GM19025 (cell line): Measurements from ENCODE around the gene PPP1CA.

ENCODE experiments used
- ATAC-seq: cut with Tn5 transposase; IDR thresholded peaks from one replicate; pipeline ENCODE4 v1.9.1; 2021; ENCODE audit warnings: mild to moderate bottlenecking, low read depth, moderate library complexity; ENCODE audit not compliant: unreplicated experiment

Gene PPP1CA

DNA sequence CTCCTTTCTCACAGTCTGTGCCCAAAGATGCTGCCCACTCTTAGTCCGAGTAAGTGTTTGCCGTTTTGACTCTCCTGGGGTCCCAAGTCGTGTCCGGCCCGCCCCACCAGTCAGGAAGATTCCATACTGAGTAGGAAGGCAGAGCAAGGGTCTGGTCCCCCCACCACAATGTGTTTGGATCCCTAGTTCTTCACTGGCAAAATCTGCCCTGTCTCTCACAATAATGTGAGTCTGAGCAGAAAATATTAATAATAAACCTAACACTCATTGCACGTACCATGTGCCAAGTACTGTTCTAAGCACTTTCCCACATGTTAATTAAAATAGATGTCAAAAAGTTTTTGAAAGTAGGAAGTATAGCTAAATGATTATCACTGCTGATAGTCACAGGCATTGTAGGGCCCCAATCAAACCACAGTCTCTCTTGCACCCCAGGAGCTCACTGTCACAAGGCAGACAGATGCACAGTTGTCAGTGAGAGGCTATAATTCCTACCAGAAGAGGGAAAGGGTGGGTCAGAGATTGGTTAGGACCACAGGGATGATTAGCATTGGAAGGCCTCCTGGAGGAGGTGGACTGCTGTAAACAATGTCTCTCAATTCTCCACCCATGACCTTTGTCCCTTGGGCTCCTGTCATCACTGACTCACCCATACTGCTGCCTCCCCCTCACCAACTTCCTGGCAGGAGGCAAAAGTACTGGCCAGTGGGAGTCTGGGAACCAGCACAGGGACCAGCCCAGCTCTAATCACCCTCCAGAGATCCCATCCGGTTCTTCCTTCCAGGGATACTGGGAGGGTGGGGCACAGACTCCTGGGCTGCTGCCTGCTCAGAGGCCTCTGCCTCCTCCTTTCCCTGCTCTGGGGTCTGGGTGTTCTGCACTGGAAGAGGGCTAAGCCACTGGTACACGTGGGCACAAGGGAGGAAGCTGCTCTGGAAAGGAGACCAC lies 47.3 kb downstream of the PPP1CA start:
- no peak for ATAC-seq

DNA sequence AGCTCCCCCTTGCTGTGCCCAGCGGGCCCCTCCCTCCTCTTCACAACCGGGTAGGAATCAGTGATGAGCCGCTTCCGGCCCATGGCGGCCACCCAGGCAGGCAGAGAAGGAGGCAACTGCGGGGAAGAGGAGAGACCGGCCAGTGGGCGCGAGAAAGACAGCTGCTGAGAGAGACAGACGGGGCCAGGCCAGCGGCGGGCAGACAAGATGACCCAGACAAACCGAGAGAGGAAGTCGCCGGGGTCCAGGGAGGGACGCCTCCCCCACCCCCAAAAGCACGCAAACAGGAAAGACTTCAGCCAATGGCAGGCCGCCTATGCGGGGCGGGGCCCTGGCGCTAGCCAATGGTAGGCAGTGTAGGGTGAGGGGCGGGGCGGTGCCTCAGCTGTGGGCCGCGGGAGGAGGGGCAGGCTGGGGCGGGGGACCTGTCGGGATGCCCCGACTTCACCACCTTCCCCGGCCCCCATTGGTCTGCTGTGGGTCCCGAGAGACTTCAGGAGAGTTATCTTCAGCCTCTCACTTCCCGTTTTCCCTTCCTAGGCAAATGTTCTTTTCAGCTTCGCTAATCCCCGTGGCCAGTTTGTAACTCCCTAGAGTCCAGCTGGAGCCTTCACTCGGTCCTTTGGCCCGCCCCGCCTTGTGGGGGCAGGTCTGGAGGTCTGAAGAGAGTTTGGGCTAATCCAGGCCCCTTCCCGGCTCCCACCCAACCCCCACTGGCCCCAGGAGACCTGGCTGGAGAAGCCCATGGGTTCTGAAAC lies 48.2 kb downstream of the PPP1CA start, which contains the start of gene POLD4:
Gene POLD4 (minus strand): TSS at position 230 of the 758 bp plus-strand sequence. CDS start 147 bp downstream, at position 83.
- ATAC-seq: peak; percentile 74

DNA sequence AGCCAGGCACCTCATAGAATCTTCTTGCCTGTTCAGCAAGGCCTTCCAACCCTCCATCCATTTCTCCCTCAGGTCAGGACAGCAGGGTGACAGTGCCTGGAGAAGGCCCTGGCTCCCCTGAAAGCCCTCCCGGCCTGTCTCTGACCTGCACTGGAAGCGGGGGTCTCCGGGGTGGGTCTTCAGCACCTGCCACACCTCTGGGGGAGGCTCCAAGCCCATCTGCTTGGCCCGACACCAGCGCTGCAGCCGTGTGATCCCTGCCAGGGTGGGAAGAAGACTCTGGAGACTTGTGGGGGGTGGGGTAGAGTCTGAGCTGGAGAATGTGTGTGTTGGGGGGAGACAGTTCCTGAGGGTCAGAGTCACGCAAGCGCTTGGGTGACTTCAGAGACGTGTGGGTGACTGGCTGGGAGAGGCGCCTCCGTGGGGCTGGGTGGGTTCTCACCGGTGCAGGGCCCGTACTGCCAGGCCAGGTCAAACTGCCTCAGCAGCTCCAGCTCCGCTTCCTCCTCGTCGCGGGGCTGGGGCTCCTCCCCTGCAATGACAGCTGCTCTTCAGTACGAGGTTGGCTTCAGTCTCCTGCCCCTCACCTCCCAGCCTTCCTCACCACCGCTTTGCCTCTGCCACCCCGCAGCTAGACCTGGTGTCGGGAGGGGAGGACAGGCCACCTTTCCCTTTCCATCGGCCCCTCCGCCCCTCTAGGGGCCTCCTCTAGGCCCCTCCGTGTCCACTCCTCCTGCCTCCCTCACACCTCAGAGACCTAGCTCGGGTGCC lies 48.9 kb downstream of the PPP1CA start:
- ATAC-seq: peak; percentile 2

DNA sequence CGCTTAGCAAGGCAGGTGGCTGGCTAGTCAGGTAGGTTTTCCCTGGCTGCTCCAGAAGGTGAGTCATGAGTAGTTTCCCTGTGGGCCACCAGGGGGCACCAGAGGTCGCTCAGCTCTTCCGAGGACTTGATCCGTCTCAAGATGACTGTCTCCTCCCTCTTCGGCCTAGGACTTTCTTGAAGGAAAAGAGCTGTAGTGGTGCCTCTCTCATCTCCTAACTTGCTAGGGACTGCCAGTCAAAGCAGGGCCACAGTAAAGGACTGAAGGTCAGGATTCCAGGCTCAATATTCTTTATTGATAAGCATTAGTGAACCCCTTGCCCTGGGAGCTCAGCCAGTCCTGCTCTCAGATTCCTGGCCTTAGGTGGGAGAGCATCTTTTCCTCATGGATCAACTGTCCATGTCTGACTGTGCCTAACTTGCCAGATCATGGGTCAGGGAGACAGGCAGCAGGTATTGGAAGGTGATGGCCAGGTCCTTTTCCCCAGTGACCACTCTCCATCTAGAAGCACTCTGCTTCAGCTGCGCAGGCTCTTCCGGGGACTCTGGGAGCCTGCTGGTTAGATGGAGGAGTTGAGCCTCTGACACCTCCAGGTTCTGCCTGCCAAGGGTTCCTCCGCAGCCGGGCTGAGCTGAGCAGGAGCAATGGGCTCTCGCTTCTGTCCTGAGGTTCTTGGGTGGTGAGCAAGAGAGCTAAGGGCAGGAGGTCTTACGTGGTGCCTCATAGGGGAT lies 50.2 kb downstream of the PPP1CA start:
- no peak for ATAC-seq

DNA sequence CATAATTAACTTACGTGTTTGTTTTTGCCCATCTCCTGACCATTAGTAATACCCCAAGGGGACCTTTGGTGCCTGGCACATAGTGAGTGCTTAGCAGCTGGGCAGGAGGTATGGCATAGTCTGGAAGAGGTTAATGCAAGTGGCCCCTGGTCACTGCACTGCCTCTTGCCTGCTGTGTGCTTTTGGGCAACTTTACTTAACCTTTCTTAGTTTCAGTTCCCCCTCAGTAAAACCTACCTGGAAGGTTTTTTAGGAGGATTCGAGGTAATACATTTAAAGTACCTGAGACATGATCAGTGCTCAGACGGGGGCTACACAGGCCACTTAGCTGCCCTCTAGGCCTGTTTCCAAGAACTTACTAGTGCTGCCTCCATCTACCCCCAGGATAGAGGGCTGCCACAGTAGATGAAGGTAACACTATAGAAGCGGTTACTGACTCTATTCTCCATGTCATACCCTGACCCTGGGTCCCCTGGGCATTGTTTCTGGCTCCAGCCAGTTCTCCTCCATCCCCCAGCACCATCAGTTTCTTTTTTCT lies 51.7 kb downstream of the PPP1CA start:
- ATAC-seq: no peak

DNA sequence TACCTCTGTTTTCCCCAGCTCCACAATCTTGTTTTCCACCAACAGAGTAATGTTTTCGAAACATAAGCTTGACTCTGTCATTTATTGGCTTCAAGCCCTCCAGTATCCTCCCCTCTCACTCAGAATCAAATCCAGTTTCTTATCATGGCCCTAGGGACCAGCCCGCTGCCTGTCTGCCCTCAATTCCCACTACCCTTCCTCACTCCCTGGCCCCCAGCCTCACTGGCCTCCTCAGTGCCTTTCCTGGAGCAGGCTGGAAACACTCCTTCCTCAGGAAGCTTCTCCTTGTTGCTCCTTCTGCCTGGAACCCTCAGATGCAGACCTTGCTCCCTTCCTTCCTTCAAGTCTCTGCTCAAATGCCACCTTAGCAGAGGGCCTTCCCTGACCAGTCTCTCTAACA lies 52.2 kb downstream of the PPP1CA start:
- ATAC-seq: no peak

DNA sequence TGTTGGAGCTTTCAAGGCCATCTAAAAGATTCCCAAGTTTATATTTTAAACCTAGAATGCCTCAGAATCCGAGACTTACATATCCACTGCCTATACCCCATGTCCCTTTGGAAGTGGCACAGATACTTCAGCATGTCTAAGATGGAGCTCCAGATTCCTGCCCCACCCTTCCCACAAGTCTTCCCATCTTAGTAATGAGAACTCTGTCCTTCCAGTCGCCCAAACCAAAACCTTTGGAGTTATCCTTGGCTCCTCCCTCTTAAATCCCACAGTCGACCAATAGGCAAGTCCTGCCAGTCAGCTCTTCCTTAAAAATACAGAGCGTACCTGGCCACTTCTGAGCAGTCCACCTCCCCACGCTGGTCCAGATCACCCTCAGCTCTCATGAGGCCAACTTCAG lies 52.6 kb downstream of the PPP1CA start:
- no peak for ATAC-seq
